Omental fat pad (tissue), 4 donors: Measurements from ENCODE around the gene GYG2. TPM values are rescaled to one million over a fixed set of nuclear protein-coding genes. Genes with fewer than 3 reads are reported as not detected.

Experiments used
- ATAC-seq: fragments of 150-250 bp; one replicate; pipeline ENCODE4 v1.9.1; 2016; ENCODE audit warnings: mild to moderate bottlenecking, moderate library complexity; ENCODE audit not compliant: low FRiP score
- DNase-seq: peaks from one replicate; pipeline ENCODE4 v3.0.0-alpha.2; 2019; ENCODE audit warnings: low spot score
- CTCF ChIP-seq, 3 donors: fragments of 450-650 bp; IDR thresholded peaks; one replicate each; pipeline ENCODE4 v1.5.1; 2016 to 2017; ENCODE audit warnings: antibody characterized with exemption in 3 of 3, mild to moderate bottlenecking in 3 of 3, moderate library complexity in 2 of 3
- total RNA-seq, 4 donors: library from RNA; depleted of rRNA; stranded (reverse); fragments of >200 nt; gene quantifications; one replicate each; pipeline ENCODE4 v1.1.0, GENCODE V29; 2016

The GYG2 gene
- total RNA-seq, 4 donors from 2014 or later = 29.6 to 487 (median 115) TPM

- TF ChIP-seq CTCF (IDR thresholded peaks at IDR 0.05) = no peak
- DNase-seq (no peak), ATAC-seq (no peak)
Measured at GRCh38 chrX:2857566-2857965, 28.8 kb downstream of the GYG2 start.

DNA sequence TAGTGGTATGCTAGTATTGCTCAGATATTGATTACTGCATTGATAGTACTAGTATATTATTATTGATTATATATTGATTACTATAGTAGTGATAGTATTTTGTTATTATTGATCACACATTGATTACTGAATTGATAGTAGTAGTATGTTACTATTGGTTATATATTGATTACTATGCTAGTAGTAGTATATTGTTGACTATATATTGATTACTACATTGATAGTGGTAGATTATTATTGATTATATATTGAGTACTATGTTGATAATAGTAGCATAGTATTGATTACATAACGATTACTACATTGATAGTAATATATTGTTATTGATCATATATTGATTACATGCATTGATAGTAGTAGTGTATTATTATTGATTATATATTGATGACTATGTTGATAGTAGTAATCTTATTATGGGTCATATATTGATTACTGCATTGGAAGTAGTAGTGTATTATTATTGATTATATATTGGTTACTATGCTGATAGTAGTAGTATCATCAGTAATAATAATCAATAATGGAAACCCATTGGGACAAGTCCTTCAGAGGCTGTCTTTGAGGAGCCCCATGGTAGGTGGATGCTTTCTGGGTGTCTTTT lies 30.6 kb downstream of the GYG2 start:
- TF ChIP-seq CTCF (IDR thresholded peaks at IDR 0.05) = no peak
- ATAC-seq (no peak), DNase-seq (no peak)

GRCh38 chrX:2862404-2862803 lies 33.7 kb downstream of the GYG2 start:
- ATAC-seq (no peak), DNase-seq (no peak)
- no peak for TF ChIP-seq CTCF (IDR thresholded peaks at IDR 0.05)

- TF ChIP-seq CTCF (IDR thresholded peaks at IDR 0.05) = no peak
- ATAC-seq (no peak), DNase-seq (no peak)
Measured at GRCh38 chrX:2863646-2864045, 34.9 kb downstream of the GYG2 start.

- no peak for TF ChIP-seq CTCF (IDR thresholded peaks at IDR 0.05)
- ATAC-seq = no peak
- no peak for DNase-seq
Measured at GRCh38 chrX:2867206-2867605, 38.5 kb downstream of the GYG2 start.

- ATAC-seq = no peak
- TF ChIP-seq CTCF (IDR thresholded peaks at IDR 0.05) = no peak
Measured at GRCh38 chrX:2870650-2871049, 41.9 kb downstream of the GYG2 start.

DNA sequence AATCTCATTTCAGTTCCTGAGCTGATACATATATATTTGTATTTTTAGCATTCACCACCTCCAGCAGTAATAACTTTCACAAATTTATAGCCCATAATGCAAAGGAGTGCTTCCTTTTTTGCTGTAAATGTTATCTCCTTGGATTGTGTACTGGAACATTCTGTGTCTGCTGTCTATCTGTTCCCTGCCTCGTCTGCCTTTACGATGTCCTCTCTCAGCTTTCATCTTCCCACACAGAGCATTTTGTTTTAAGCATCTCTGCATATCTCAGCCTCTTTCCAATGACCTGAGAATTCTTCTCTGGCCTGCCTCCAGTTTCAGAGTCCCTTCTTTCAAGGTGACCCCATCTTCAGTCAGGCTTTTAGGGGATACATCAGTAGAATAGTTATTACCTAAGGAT lies 43.1 kb downstream of the GYG2 start:
- TF ChIP-seq CTCF (IDR thresholded peaks at IDR 0.05) = no peak
- DNase-seq (no peak), ATAC-seq (no peak)

More at GRCh38 chrX:2870650-2871049, 41.9 kb downstream of the GYG2 start:
- DNase-seq = no peak
